Prostate gland (tissue), 2 donors: Measurements from ENCODE around the gene LPCAT1.

Source experiments
- POLR2A ChIP-seq: fragments of 450-650 bp; IDR thresholded peaks from one replicate; pipeline ENCODE4 v1.6.1; 2016; ENCODE audit warnings: antibody characterized with exemption, mild to moderate bottlenecking
- POLR2AphosphoS5 ChIP-seq: sonication (generic); formaldehyde crosslinking; IDR thresholded peaks from one replicate; pipeline ENCODE4 v1.6.1; 2017; ENCODE audit warnings: antibody characterized with exemption
- TF ChIP-seq, protein P1 (sequence below), 4 experiments: fragments of 200-600 bp in 2 of 4; fragments of 450-650 bp in 2 of 4; sonication (generic) in 2 of 4; IDR thresholded peaks; 1 replicate in 3 of 4; 2 replicates in 1 of 4; pipeline ENCODE4 v1.5.1; 2016 to 2019; ENCODE audit warnings: antibody characterized with exemption in 4 of 4, mild to moderate bottlenecking in 2 of 4, moderate library complexity in 2 of 4

DNA sequence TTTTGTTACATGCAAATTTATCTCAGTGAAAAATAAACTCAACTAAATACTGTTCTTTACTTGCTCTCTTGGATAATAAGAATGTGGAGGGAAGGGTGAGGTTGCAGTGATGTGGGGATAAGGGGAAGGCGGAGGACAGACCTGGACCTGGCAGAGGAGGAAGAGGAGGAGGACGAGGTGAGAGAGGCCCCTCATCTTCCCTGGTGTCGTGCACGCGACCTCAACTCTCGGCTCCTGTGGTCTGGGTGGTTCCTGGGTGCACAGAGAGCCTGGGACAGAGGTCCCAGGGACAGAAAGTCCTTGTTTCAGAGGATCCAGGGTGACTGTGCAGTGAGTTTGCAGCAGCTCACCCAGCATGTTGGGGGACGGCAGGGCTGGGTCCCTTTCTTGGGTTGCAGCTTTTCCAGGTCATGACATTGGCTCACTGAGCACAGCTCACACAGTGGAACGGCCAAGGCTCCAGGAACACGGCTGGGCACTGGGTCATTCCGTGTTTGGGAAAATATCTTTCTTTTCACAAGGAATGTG is 37.7 kb upstream of the LPCAT1 start:
- TF ChIP-seq, protein P1, sequence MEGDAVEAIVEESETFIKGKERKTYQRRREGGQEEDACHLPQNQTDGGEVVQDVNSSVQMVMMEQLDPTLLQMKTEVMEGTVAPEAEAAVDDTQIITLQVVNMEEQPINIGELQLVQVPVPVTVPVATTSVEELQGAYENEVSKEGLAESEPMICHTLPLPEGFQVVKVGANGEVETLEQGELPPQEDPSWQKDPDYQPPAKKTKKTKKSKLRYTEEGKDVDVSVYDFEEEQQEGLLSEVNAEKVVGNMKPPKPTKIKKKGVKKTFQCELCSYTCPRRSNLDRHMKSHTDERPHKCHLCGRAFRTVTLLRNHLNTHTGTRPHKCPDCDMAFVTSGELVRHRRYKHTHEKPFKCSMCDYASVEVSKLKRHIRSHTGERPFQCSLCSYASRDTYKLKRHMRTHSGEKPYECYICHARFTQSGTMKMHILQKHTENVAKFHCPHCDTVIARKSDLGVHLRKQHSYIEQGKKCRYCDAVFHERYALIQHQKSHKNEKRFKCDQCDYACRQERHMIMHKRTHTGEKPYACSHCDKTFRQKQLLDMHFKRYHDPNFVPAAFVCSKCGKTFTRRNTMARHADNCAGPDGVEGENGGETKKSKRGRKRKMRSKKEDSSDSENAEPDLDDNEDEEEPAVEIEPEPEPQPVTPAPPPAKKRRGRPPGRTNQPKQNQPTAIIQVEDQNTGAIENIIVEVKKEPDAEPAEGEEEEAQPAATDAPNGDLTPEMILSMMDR (IDR thresholded peaks at IDR 0.05) = no peak
- TF ChIP-seq POLR2A = no peak
- no peak for TF ChIP-seq POLR2AphosphoS5
